Umbilical cord (tissue), 1 donor: ENCODE data around the gene OSER1. TPM values are rescaled to one million over a fixed set of nuclear protein-coding genes. Genes with fewer than 3 reads are reported as not detected.

ENCODE experiments used
- total RNA-seq: library from RNA; depleted of rRNA; stranded (reverse); fragments of >200 nt; gene quantifications from one replicate; pipeline ENCODE4 v1.2.3, GENCODE V29; 2014; ENCODE audit warnings: low replicate concordance; ENCODE audit not compliant: insufficient read depth

OSER1 gene
- total RNA-seq, 1 donor from 2014 or later: 31.5 TPM

Other genes with a start within 250 kb of the OSER1 start
- gene JPH2, start 23.6 kb downstream of the OSER1 start, total RNA-seq: 129 TPM
- gene GDAP1L1, start 36.5 kb upstream of the OSER1 start, total RNA-seq: 0.24 TPM
- 8.7 TPM for gene FITM2, start 100.4 kb upstream of the OSER1 start, total RNA-seq
- gene R3HDML, start 126.3 kb upstream of the OSER1 start, total RNA-seq: not detected
- gene HNF4A, start 144.9 kb upstream of the OSER1 start, total RNA-seq: 2.2 TPM